ENCODE data around the gene PERM1.

DNA sequence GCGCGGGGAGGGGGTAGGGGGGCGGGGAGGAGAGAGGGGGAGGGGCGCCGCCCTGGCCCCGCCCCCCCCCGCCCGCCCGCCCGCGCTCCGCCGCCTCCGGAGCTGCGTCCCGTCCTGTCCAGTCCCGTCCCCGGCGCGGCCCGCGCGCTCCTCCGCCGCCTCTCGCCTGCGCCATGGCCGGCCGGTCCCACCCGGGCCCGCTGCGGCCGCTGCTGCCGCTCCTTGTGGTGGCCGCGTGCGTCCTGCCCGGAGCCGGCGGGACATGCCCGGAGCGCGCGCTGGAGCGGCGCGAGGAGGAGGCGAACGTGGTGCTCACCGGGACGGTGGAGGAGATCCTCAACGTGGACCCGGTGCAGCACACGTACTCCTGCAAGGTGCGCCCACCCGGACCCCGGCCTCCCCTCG, 38.1 kb upstream of the PERM1 start, which contains the start of gene AGRN:
- TF ChIP-seq, protein P1, sequence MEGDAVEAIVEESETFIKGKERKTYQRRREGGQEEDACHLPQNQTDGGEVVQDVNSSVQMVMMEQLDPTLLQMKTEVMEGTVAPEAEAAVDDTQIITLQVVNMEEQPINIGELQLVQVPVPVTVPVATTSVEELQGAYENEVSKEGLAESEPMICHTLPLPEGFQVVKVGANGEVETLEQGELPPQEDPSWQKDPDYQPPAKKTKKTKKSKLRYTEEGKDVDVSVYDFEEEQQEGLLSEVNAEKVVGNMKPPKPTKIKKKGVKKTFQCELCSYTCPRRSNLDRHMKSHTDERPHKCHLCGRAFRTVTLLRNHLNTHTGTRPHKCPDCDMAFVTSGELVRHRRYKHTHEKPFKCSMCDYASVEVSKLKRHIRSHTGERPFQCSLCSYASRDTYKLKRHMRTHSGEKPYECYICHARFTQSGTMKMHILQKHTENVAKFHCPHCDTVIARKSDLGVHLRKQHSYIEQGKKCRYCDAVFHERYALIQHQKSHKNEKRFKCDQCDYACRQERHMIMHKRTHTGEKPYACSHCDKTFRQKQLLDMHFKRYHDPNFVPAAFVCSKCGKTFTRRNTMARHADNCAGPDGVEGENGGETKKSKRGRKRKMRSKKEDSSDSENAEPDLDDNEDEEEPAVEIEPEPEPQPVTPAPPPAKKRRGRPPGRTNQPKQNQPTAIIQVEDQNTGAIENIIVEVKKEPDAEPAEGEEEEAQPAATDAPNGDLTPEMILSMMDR (conservative IDR thresholded peaks at IDR 0.05), result no peak
- TF ChIP-seq ZFX (IDR thresholded peaks at IDR 0.05), result peak; percentile 30; the same call in 1 of the 2 replicates
